ENCODE measurements around the gene TMEM198.

TMEM198 gene

GRCh38 chr2:219545943-219546352 is 2.1 kb downstream of the TMEM198 start:
- no peak for DNase-seq

GRCh38 chr2:219547621-219548020 is 3.8 kb downstream of the TMEM198 start:
- no peak for DNase-seq

- no peak for DNase-seq
These were observed 5.2 kb downstream of the TMEM198 start for GRCh38 chr2:219548990-219549389.

GRCh38 chr2:219549619-219550018 is 5.8 kb downstream of the TMEM198 start:
- no peak for DNase-seq

- DNase-seq = no peak
These were observed 7.9 kb downstream of the TMEM198 start for GRCh38 chr2:219551441-219552381.

- peak; percentile 83 for DNase-seq
These were observed 8.7 kb downstream of the TMEM198 start for GRCh38 chr2:219552382-219553167.

GRCh38 chr2:219553168-219553417 is 9.3 kb downstream of the TMEM198 start:
- no peak for DNase-seq

- DNase-seq = no peak
These were observed 9.7 kb downstream of the TMEM198 start for GRCh38 chr2:219553463-219553963.

- no peak for DNase-seq
These were observed 10.5 kb downstream of the TMEM198 start for GRCh38 chr2:219554350-219554749.

GRCh38 chr2:219555956-219556355 is 12.1 kb downstream of the TMEM198 start:
- no peak for DNase-seq

GRCh38 chr2:219556413-219556812 is 12.6 kb downstream of the TMEM198 start:
- DNase-seq = no peak

GRCh38 chr2:219557320-219557719 is 13.5 kb downstream of the TMEM198 start:
- no peak for DNase-seq

- no peak for DNase-seq
These were observed 14.3 kb downstream of the TMEM198 start for GRCh38 chr2:219557791-219558785.

GRCh38 chr2:219559156-219559915 is 15.5 kb downstream of the TMEM198 start:
- DNase-seq = no peak

GRCh38 chr2:219560037-219560892 is 16.4 kb downstream of the TMEM198 start:
- DNase-seq = no peak

- DNase-seq = no peak
These were observed 17.0 kb downstream of the TMEM198 start for GRCh38 chr2:219560893-219561178.

- DNase-seq = no peak
These were observed 17.6 kb downstream of the TMEM198 start for GRCh38 chr2:219561179-219562048.

- no peak for DNase-seq
These were observed 18.5 kb downstream of the TMEM198 start for GRCh38 chr2:219562049-219563020.
